SK-N-SH treated with all-trans-retinoic acid at 6 μM for 48 hours (cell line): ENCODE data around the gene BTAF1.

Experiments used
- ATAC-seq: fragments of 200-7000 bp; cut with Tn5 transposase; 3 replicates; pipeline ENCODE4 v1.9.1; 2020; ENCODE audit warnings: mild to moderate bottlenecking, moderate library complexity
- BACH2 ChIP-seq: fragments of 250-450 bp; sonication (Bioruptor Pico); IDR thresholded peaks from 2 replicates; pipeline ENCODE4 v1.9.0; 2021; ENCODE audit warnings: mild to moderate bottlenecking, borderline replicate concordance
- CREB5 ChIP-seq: fragments of 250-450 bp; sonication (Bioruptor Pico); IDR thresholded peaks from 2 replicates; pipeline ENCODE4 v1.5.1; 2020; ENCODE audit warnings: low read depth, mild to moderate bottlenecking, moderate library complexity
- CSDC2 ChIP-seq: fragments of 250-450 bp; sonication (Bioruptor Pico); IDR thresholded peaks from 2 replicates; pipeline ENCODE4 v1.5.0; 2020; ENCODE audit warnings: mild to moderate bottlenecking, moderate library complexity
- CSRNP3 ChIP-seq: fragments of 250-450 bp; sonication (Bioruptor Pico); IDR thresholded peaks from 2 replicates; pipeline ENCODE4 v1.5.1; 2021; ENCODE audit warnings: mild to moderate bottlenecking, moderate library complexity
- ESRRG ChIP-seq: fragments of 250-450 bp; sonication (Bioruptor Pico); IDR thresholded peaks from 2 replicates; pipeline ENCODE4 v1.6.1; 2021; ENCODE audit warnings: mild to moderate bottlenecking
- GLIS3 ChIP-seq: fragments of 250-450 bp; sonication (Bioruptor Pico); IDR thresholded peaks from 2 replicates; pipeline ENCODE4 v1.5.0; 2020; ENCODE audit warnings: mild to moderate bottlenecking, moderate library complexity
- ISL1 ChIP-seq: fragments of 250-450 bp; sonication (Bioruptor Pico); IDR thresholded peaks from 2 replicates; pipeline ENCODE4 v2.1.2; 2022; ENCODE audit warnings: mild to moderate bottlenecking, moderate library complexity
- OSR1 ChIP-seq: fragments of 250-450 bp; sonication (Bioruptor Pico); IDR thresholded peaks from 2 replicates; pipeline ENCODE4 v1.8.0; 2022; ENCODE audit warnings: moderate library complexity, mild to moderate bottlenecking, inconsistent platforms
- PATZ1 ChIP-seq: fragments of 250-450 bp; sonication (Bioruptor Pico); IDR thresholded peaks from 2 replicates; pipeline ENCODE4 v1.8.0; 2020; ENCODE audit warnings: mild to moderate bottlenecking, moderate library complexity, borderline replicate concordance
- POU6F1 ChIP-seq: fragments of 250-450 bp; sonication (Bioruptor Pico); IDR thresholded peaks from 2 replicates; pipeline ENCODE4 v1.8.0; 2021; ENCODE audit warnings: low read depth, mild to moderate bottlenecking, moderate library complexity, borderline replicate concordance
- PPARA ChIP-seq: fragments of 250-450 bp; sonication (Bioruptor Pico); IDR thresholded peaks from 2 replicates; pipeline ENCODE4 v1.5.0; 2020; ENCODE audit warnings: mild to moderate bottlenecking, borderline replicate concordance
- RARB ChIP-seq: fragments of 250-450 bp; sonication (Bioruptor Pico); IDR thresholded peaks from 2 replicates; pipeline ENCODE4 v1.8.0; 2021; ENCODE audit warnings: mild to moderate bottlenecking, moderate library complexity
- SNAI2 ChIP-seq: fragments of 250-450 bp; sonication (Bioruptor Pico); IDR thresholded peaks from 2 replicates; pipeline ENCODE4 v1.5.0; 2020; ENCODE audit warnings: mild to moderate bottlenecking, moderate library complexity
- TCF4 ChIP-seq: fragments of 250-450 bp; sonication (Bioruptor Pico); IDR thresholded peaks from 2 replicates; pipeline ENCODE4 v1.8.0; 2021; ENCODE audit warnings: mild to moderate bottlenecking, moderate library complexity, borderline replicate concordance
- TOX ChIP-seq: fragments of 250-450 bp; sonication (Bioruptor Pico); IDR thresholded peaks from 2 replicates; pipeline ENCODE4 v1.8.0; 2021; ENCODE audit warnings: mild to moderate bottlenecking, moderate library complexity, borderline replicate concordance
- TSHZ2 ChIP-seq: fragments of 250-450 bp; sonication (Bioruptor Pico); IDR thresholded peaks from 2 replicates; pipeline ENCODE4 v1.5.0; 2020; ENCODE audit warnings: mild to moderate bottlenecking, moderate library complexity
- ZC3H10 ChIP-seq: fragments of 250-450 bp; sonication (Bioruptor Pico); IDR thresholded peaks from 2 replicates; pipeline ENCODE4 v1.5.1; 2021; ENCODE audit warnings: mild to moderate bottlenecking, moderate library complexity
- ZFP3 ChIP-seq: fragments of 250-450 bp; sonication (Bioruptor Pico); IDR thresholded peaks from 2 replicates; pipeline ENCODE4 v1.5.0; 2020; ENCODE audit warnings: mild to moderate bottlenecking, moderate library complexity
- ZFP30 ChIP-seq: fragments of 450-650 bp; formaldehyde crosslinking; IDR thresholded peaks from 2 replicates; pipeline ENCODE4 v1.5.0; 2022; ENCODE audit warnings: mild to moderate bottlenecking, moderate library complexity
- ZNF565 ChIP-seq: fragments of 450-650 bp; formaldehyde crosslinking; conservative IDR thresholded peaks from 2 replicates; pipeline ENCODE4 v1.5.0; 2020; ENCODE audit warnings: low read depth, mild to moderate bottlenecking, moderate library complexity
- ZNF70 ChIP-seq: fragments of 450-650 bp; formaldehyde crosslinking; IDR thresholded peaks from 2 replicates; pipeline ENCODE4 v1.5.0; 2020; ENCODE audit warnings: mild to moderate bottlenecking, moderate library complexity
- ZNF8 ChIP-seq: fragments of 450-650 bp; formaldehyde crosslinking; IDR thresholded peaks from 2 replicates; pipeline ENCODE4 v1.5.0; 2020; ENCODE audit warnings: mild to moderate bottlenecking, moderate library complexity

The BTAF1 gene

GRCh38 chr10:91875779-91876178, 47.8 kb upstream of the BTAF1 start:
- no peak for ATAC-seq
- TF ChIP-seq TOX (CRISPR knock-in tag) (no peak), CREB5 (CRISPR knock-in tag) (no peak), ZC3H10 (CRISPR knock-in tag) (no peak), PATZ1 (CRISPR knock-in tag) (no peak), ZNF565 (no peak), BACH2 (CRISPR knock-in tag) (no peak), ZNF8 (CRISPR knock-in tag) (no peak), ZFP3 (no peak), TSHZ2 (no peak), CSRNP3 (CRISPR knock-in tag) (no peak), OSR1 (CRISPR knock-in tag) (no peak), SNAI2 (CRISPR knock-in tag) (no peak), ISL1 (CRISPR knock-in tag) (no peak), CSDC2 (CRISPR knock-in tag) (no peak), ESRRG (no peak), GLIS3 (CRISPR knock-in tag) (no peak), RARB (CRISPR knock-in tag) (no peak), ZNF70 (no peak), ZFP30 (CRISPR knock-in tag) (no peak)

- TF ChIP-seq CSDC2 (CRISPR knock-in tag): no peak
- TF ChIP-seq ZFP3: no peak
- TF ChIP-seq TCF4 (CRISPR knock-in tag): no peak
- no peak for TF ChIP-seq GLIS3 (CRISPR knock-in tag)
- no peak for TF ChIP-seq CREB5 (CRISPR knock-in tag)
- no peak for TF ChIP-seq OSR1 (CRISPR knock-in tag)
- no peak for TF ChIP-seq CSRNP3 (CRISPR knock-in tag)
- TF ChIP-seq BACH2 (CRISPR knock-in tag): no peak
- no peak for TF ChIP-seq PATZ1 (CRISPR knock-in tag)
- no peak for TF ChIP-seq ZFP30 (CRISPR knock-in tag)
- TF ChIP-seq ISL1 (CRISPR knock-in tag): no peak
- no peak for TF ChIP-seq TOX (CRISPR knock-in tag)
- TF ChIP-seq POU6F1: no peak
- TF ChIP-seq PPARA: no peak
- no peak for TF ChIP-seq ZNF565
- TF ChIP-seq, all 23 proteins: peak for 0
- no peak for ATAC-seq
These were observed 43.9 kb upstream of the BTAF1 start for GRCh38 chr10:91879515-91880170.
